NCI-H128 (cell line): Measurements from ENCODE around the gene KNDC1.
"Not testable (repeated sequence)": the region's sequence is repeated elsewhere in the genome, so short reads cannot be mapped to it uniquely, and the experiment has no call there.

ENCODE experiments used
- DNase-seq: peaks from one replicate; lab custom pipeline; 2025; ENCODE audit not compliant: unreplicated experiment; lab: John Stamatoyannopoulos, UW

Gene KNDC1

GRCh38 chr10:133159950-133160825 is at the start of gene KNDC1:
Gene KNDC1 (plus strand): TSS chr10:133160219. CDS start chr10:133160468, 249 bp downstream.
- DNase-seq: no peak

- DNase-seq: no peak
Measured at GRCh38 chr10:133110609-133111275, 49.3 kb upstream of the KNDC1 start.

- not testable (repeated sequence) for DNase-seq
Measured at GRCh38 chr10:133111640-133112039, 48.4 kb upstream of the KNDC1 start.

- DNase-seq: no peak
Measured at GRCh38 chr10:133113146-133113830, 46.7 kb upstream of the KNDC1 start.

GRCh38 chr10:133113847-133114246 is 46.2 kb upstream of the KNDC1 start:
- no peak for DNase-seq

GRCh38 chr10:133114251-133114650 is 45.8 kb upstream of the KNDC1 start:
- DNase-seq: no peak

- no peak for DNase-seq
Measured at GRCh38 chr10:133114726-133115452, 45.1 kb upstream of the KNDC1 start.

GRCh38 chr10:133115453-133115842 is 44.6 kb upstream of the KNDC1 start:
- no peak for DNase-seq

GRCh38 chr10:133115976-133116375 is 44.0 kb upstream of the KNDC1 start:
- DNase-seq: no peak

GRCh38 chr10:133116455-133116854 is 43.6 kb upstream of the KNDC1 start:
- no peak for DNase-seq

GRCh38 chr10:133117036-133117687 is 42.9 kb upstream of the KNDC1 start:
- DNase-seq: no peak

GRCh38 chr10:133117688-133118071 is 42.3 kb upstream of the KNDC1 start:
- DNase-seq: no peak

GRCh38 chr10:133121479-133121878 is 38.5 kb upstream of the KNDC1 start:
- DNase-seq: no peak

GRCh38 chr10:133122171-133122935 is 37.7 kb upstream of the KNDC1 start:
- DNase-seq: no peak

- DNase-seq: no peak
Measured at GRCh38 chr10:133123050-133123745, 36.8 kb upstream of the KNDC1 start.

- no peak for DNase-seq
Measured at GRCh38 chr10:133123746-133124356, 36.2 kb upstream of the KNDC1 start.

- no peak for DNase-seq
Measured at GRCh38 chr10:133124357-133125211, 35.4 kb upstream of the KNDC1 start.

- no peak for DNase-seq
Measured at GRCh38 chr10:133125901-133126300, 34.1 kb upstream of the KNDC1 start.
